HepG2 (cell line): ENCODE data around the gene CLPTM1. TPM values are rescaled to one million over a fixed set of nuclear protein-coding genes. Genes with fewer than 3 reads are reported as not detected.
A peak's percentile ranks its signal among the peaks of the same experiment; 100 is the strongest.

Experiments
- MAFF ChIP-seq: IDR thresholded peaks from 2 replicates; pipeline ENCODE4 v1.6.1; 2011; ENCODE audit warnings: low read depth, low read length, improper control_type of control experiment
- RNF2 ChIP-seq: fragments of 450-650 bp; conservative IDR thresholded peaks from 2 replicates; pipeline ENCODE4 v1.6.1; 2016; ENCODE audit warnings: low read depth
- ZBTB4 ChIP-seq: sonication (generic); formaldehyde crosslinking; IDR thresholded peaks from 2 replicates; pipeline ENCODE4 v1.4.0; 2020; ENCODE audit warnings: missing genetic modification reagents, mild to moderate bottlenecking, borderline replicate concordance
- ZNF121 ChIP-seq: sonication (generic); formaldehyde crosslinking; IDR thresholded peaks from 2 replicates; pipeline ENCODE4 v1.5.0; 2020; ENCODE audit warnings: mild to moderate bottlenecking, missing genetic modification reagents
- ZNF207 ChIP-seq: fragments of 450-650 bp; IDR thresholded peaks from 2 replicates; pipeline ENCODE4 v1.6.1; 2016; ENCODE audit warnings: antibody characterized with exemption, borderline replicate concordance
- ZNF235 ChIP-seq: sonication (generic); formaldehyde crosslinking; IDR thresholded peaks from 2 replicates; pipeline ENCODE4 v1.8.1; 2023; ENCODE audit warnings: mild to moderate bottlenecking, missing genetic modification reagents, borderline replicate concordance
- ZNF430 ChIP-seq: sonication (generic); formaldehyde crosslinking; IDR thresholded peaks from 2 replicates; pipeline ENCODE4 v1.9.0; 2021; ENCODE audit warnings: mild to moderate bottlenecking, missing genetic modification reagents
- ZNF652 ChIP-seq: IDR thresholded peaks from 2 replicates; pipeline ENCODE4 v1.6.1; 2016; ENCODE audit warnings: low read depth, borderline replicate concordance
- ZSCAN12 ChIP-seq: sonication (generic); formaldehyde crosslinking; IDR thresholded peaks from 2 replicates; pipeline ENCODE4 v1.9.0; 2021; ENCODE audit warnings: mild to moderate bottlenecking, missing genetic modification reagents
- ZXDC ChIP-seq: sonication (generic); formaldehyde crosslinking; IDR thresholded peaks from 2 replicates; pipeline ENCODE4 v1.5.0; 2020; ENCODE audit warnings: mild to moderate bottlenecking, missing genetic modification reagents
- polyA plus RNA-seq, 8 experiments: library from polyadenylated mRNA; depleted of rRNA in 3 of 8; stranded (reverse) in 7 of 8; unstranded in 1 of 8; fragments of >200 nt; fragmentation: Illumina TruSeq in 4 of 8; extraction: Trizol in 4 of 8; gene quantifications; 2 replicates each; pipeline versions ENCODE4 v1.2.1 to v1.2.3, GENCODE V29; 2011 to 2016; ENCODE audit warnings: low read depth in 4 of 8, missing spikeins in 1 of 8, mixed read lengths in 1 of 8; ENCODE audit not compliant: insufficient read depth in 1 of 8
- total RNA-seq, 5 experiments: library from RNA; depleted of rRNA; stranded (reverse); fragments of >200 nt; fragmentation: Illumina TruSeq; extraction: Trizol; gene quantifications; 2 replicates each; pipeline ENCODE4 v1.2.3, GENCODE V29; 2016; ENCODE audit warnings: low read depth in 1 of 5
- TF ChIP-seq, protein P1 (sequence below): sonication (generic); formaldehyde crosslinking; IDR thresholded peaks from 2 replicates; pipeline ENCODE4 v1.9.0; 2021; ENCODE audit warnings: missing genetic modification reagents, borderline replicate concordance

Gene CLPTM1
- total and polyA plus RNA-seq, 2 of the 13 experiments (the other 11 are each of a cell fraction or from before 2014, with no cell fraction given): 34.9 to 42.8 TPM

DNA sequence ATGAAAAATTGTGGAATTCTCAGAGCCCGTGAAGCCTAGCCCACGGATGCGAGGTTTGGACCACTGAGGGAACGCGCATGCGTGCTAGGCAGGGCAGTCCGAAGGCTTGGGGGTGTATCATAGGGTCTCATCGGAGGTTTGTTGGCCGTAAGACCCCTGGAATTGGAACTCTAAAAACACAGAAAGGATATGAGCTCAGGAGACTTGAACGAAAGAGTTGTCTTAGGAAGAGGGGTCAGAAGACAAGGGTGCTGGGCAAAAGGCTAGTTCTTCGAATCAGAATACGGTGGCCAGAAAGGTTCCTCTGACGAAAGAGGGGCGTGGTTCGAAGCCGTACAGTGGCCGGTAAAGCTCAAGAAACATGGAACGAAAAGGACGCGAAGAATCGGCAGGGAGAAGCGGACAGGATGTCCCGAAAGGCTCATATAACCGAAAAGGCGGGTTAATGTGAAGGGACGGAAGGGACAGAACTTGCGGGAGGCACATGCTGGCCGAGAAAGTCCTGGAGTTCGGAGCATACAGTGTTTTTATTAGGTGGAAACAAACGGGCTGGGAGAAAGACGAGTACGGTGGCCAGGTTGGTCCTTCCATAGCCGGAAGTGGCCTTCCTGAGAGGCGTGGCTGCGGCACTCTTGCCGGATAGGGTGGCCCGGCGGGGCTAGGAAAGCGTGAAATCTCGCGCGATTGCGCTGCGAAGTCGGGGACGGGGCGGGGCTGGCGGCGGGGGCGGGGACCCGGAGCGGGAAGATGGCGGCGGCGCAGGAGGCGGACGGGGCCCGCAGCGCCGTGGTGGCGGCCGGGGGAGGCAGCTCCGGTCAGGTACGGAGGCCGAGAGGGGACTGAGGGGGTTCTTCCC is at the start of gene CLPTM1 (continued):
- TF ChIP-seq, protein P1, sequence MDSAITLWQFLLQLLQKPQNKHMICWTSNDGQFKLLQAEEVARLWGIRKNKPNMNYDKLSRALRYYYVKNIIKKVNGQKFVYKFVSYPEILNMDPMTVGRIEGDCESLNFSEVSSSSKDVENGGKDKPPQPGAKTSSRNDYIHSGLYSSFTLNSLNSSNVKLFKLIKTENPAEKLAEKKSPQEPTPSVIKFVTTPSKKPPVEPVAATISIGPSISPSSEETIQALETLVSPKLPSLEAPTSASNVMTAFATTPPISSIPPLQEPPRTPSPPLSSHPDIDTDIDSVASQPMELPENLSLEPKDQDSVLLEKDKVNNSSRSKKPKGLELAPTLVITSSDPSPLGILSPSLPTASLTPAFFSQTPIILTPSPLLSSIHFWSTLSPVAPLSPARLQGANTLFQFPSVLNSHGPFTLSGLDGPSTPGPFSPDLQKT (CRISPR knock-in tag): peak; percentile 60; the same call in 1 of the 2 replicates
- TF ChIP-seq ZNF207 (no peak), MAFF (no peak), ZBTB4 (no peak), RNF2 (no peak; the same call in 1 of the 2 replicates), ZNF430 (CRISPR knock-in tag) (peak; percentile 80), ZNF235 (CRISPR knock-in tag) (peak; percentile 71; the same call in 1 of the 2 replicates), ZXDC (CRISPR knock-in tag) (peak; percentile 78; the same call in 1 of the 2 replicates), ZNF121 (CRISPR knock-in tag) (0 out of 2 replicates have a peak, but pooled peaks have one; percentile 17), ZSCAN12 (0 out of 2 replicates have a peak, but pooled peaks have one; percentile 37), ZNF652 (CRISPR knock-in tag) (no peak)
